K562 (cell line): ENCODE data around the gene ARHGAP9. TPM values are rescaled to one million over a fixed set of nuclear protein-coding genes. Genes with fewer than 3 reads are reported as not detected.
A peak's percentile ranks its signal among the peaks of the same experiment; 100 is the strongest.

Experiments used
- ATAC-seq: fragments of 200-7000 bp; cut with Tn5 transposase; 3 replicates; pipeline ENCODE4 v1.9.1; 2020; ENCODE audit warnings: moderate library complexity
- BruUV-seq: library from RNA; stranded (reverse); fragments of 400-500 nt; replicated peaks from 2 replicates; lab custom pipeline; 2021; lab: Mats Ljungman, UMichigan
- CTCF ChIA-PET: fragments of 300-600 bp; formaldehyde crosslinking; extraction: SDS; loops from one replicate; lab custom pipeline; 2021; ENCODE audit warnings: low intra/inter-chr PET ratio; lab: Yijun Ruan, JAX
- POLR2A ChIA-PET: fragments of 300-600, 350-650 bp; sonication (Branson Sonifier 250); formaldehyde crosslinking; extraction: SDS; loops from one replicate; lab custom pipeline; 2021; ENCODE audit warnings: antibody characterized with exemption, inconsistent platforms; lab: Yijun Ruan, JAX
- DNase-seq, 4 experiments: peaks; one replicate each; pipeline versions ENCODE4 v3.0.0 to v3.0.0-alpha.2; 2011 to 2018; ENCODE audit warnings: low spot score in 3 of 4, mixed read lengths in 3 of 4; ENCODE audit errors: extremely low read depth in 1 of 4
- FAIRE-seq: peaks from 2 replicates; lab custom pipeline; 2011; peaks lifted over from hg19 to GRCh38; lab: Jason Lieb, UNC
- H2AFZ ChIP-seq: 2 replicates; pipeline ENCODE4 v1.6.0; 2011; ENCODE audit warnings: low read depth, low read length, control low read depth, inconsistent platforms
- H3K27ac ChIP-seq: fragments of 200-600 bp; 3 replicates; pipeline ENCODE4 v1.8.0; 2011; ENCODE audit warnings: low read depth, mild to moderate bottlenecking, control low read depth, inconsistent platforms, low read length, moderate library complexity, mixed read lengths; ENCODE audit errors: extremely low read depth
- H3K27me3 ChIP-seq, 2 experiments: fragments of 300-600 bp in 1 of 2; 2 replicates in 1 of 2; 3 replicates in 1 of 2; pipeline versions ENCODE4 v1.6.0 to v1.8.0; 2011; ENCODE audit warnings: inconsistent platforms in 2 of 2, low read length in 2 of 2, mild to moderate bottlenecking in 1 of 2, mixed read lengths in 1 of 2, moderate library complexity in 1 of 2; ENCODE audit not compliant: control insufficient read depth in 2 of 2, insufficient read depth in 2 of 2
- H3K36me3 ChIP-seq: fragments of 300-600 bp; 3 replicates; pipeline ENCODE4 v1.8.0; 2011; ENCODE audit warnings: mild to moderate bottlenecking, low read length, inconsistent platforms; ENCODE audit not compliant: control insufficient read depth, insufficient read depth
- H3K4me1 ChIP-seq, 2 experiments: fragments of 200-600 bp in 1 of 2; replicated peaks in 1 of 2; 2 replicates in 1 of 2; 3 replicates in 1 of 2; pipeline versions ENCODE4 v1.5.1 to v1.8.0; 2011; ENCODE audit warnings: inconsistent platforms in 2 of 2, low read length in 2 of 2, mild to moderate bottlenecking in 1 of 2, mixed read lengths in 1 of 2, moderate library complexity in 1 of 2; ENCODE audit not compliant: control insufficient read depth in 2 of 2, insufficient read depth in 2 of 2
- H3K4me2 ChIP-seq: 2 replicates; pipeline ENCODE4 v1.6.1; 2011; ENCODE audit warnings: low read length, control low read depth, inconsistent platforms, mixed read lengths; ENCODE audit not compliant: insufficient read depth
- H3K4me3 ChIP-seq: fragments of 200-600 bp; sonication (generic), shearing (Covaris generic); 2 replicates; pipeline ENCODE4 v1.5.1; 2016; ENCODE audit warnings: control low read depth, inconsistent platforms
- H3K79me2 ChIP-seq: fragments of 200-600 bp; 3 replicates; pipeline ENCODE4 v1.8.0; 2011; ENCODE audit warnings: low read length, inconsistent platforms; ENCODE audit not compliant: control insufficient read depth, insufficient read depth
- H3K9ac ChIP-seq, 2 experiments: 2 replicates each; pipeline versions ENCODE4 v1.6.0 to v1.6.1; 2011; ENCODE audit warnings: low read depth in 2 of 2, low read length in 2 of 2, control low read depth in 1 of 2, inconsistent platforms in 1 of 2, mild to moderate bottlenecking in 1 of 2, mixed read lengths in 1 of 2; ENCODE audit not compliant: insufficient read depth in 1 of 2
- H3K9me1 ChIP-seq: one replicate; pipeline ENCODE4 v1.6.0; 2011; ENCODE audit warnings: inconsistent platforms, mild to moderate bottlenecking, low read length, moderate library complexity; ENCODE audit not compliant: control insufficient read depth, insufficient read depth
- H3K9me3 ChIP-seq: replicated peaks from 2 replicates; pipeline ENCODE4 v1.5.1; 2011; ENCODE audit warnings: low read depth, low read length, inconsistent platforms; ENCODE audit not compliant: control insufficient read depth, insufficient read depth
- H4K20me1 ChIP-seq: replicated peaks from 2 replicates; pipeline ENCODE4 v1.6.1; 2011; ENCODE audit warnings: low read length, inconsistent platforms, mixed read lengths; ENCODE audit not compliant: control insufficient read depth, insufficient read depth
- CBX3 ChIP-seq, 2 experiments: IDR thresholded peaks; 1 replicate in 1 of 2; 2 replicates in 1 of 2; pipeline ENCODE4 v1.6.1; 2012; ENCODE audit warnings: inconsistent platforms in 2 of 2, low read length in 2 of 2, borderline replicate concordance in 1 of 2, control low read depth in 1 of 2
- HMGN3 ChIP-seq: IDR thresholded peaks from 2 replicates; pipeline ENCODE4 v1.6.1; 2011; ENCODE audit warnings: borderline replicate concordance, low read depth, mild to moderate bottlenecking, mixed read lengths, low read length; ENCODE audit not compliant: insufficient read length; ENCODE audit errors: extremely low read depth
- JUN ChIP-seq, 2 experiments: sonication (generic) in 1 of 2; formaldehyde crosslinking in 1 of 2; IDR thresholded peaks; 2 replicates each; pipeline versions ENCODE4 v1.6.1 to v1.8.0; 2012 to 2022; ENCODE audit warnings: borderline replicate concordance in 2 of 2, mild to moderate bottlenecking in 2 of 2, improper control_type of control experiment in 1 of 2, low read depth in 1 of 2, low read length in 1 of 2, missing genetic modification reagents in 1 of 2
- POLR2H ChIP-seq: IDR thresholded peaks from 2 replicates; pipeline ENCODE4 v1.6.1; 2016; ENCODE audit warnings: missing genetic modification characterization, low read depth, mild to moderate bottlenecking, control low read depth, missing compliant biosample characterization, moderate library complexity
- SMAD2 ChIP-seq: fragments of 150-350 bp; IDR thresholded peaks from 2 replicates; pipeline ENCODE4 v1.6.1; 2014; ENCODE audit warnings: low read depth, mild to moderate bottlenecking, low read length
- SMARCA4 ChIP-seq: fragments of 450-650 bp; IDR thresholded peaks from 2 replicates; pipeline ENCODE4 v1.6.1; 2016
- SRSF7 ChIP-seq: fragments of 200-400 bp; formaldehyde crosslinking; optimal IDR thresholded peaks from 2 replicates; pipeline ENCODE3; 2017; ENCODE audit warnings: mild to moderate bottlenecking, low read depth, low read length
- XRCC3 ChIP-seq: fragments of 450-650 bp; IDR thresholded peaks from 2 replicates; pipeline ENCODE4 v1.6.1; 2017; ENCODE audit warnings: mild to moderate bottlenecking, moderate library complexity
- ZBTB1 ChIP-seq: sonication (generic); formaldehyde crosslinking; IDR thresholded peaks from 2 replicates; pipeline ENCODE4 v1.8.1; 2023; ENCODE audit warnings: missing genetic modification reagents, low read depth, mild to moderate bottlenecking, borderline replicate concordance
- ZNF175 ChIP-seq: fragments of 200-800 bp; sonication (Bioruptor generic); IDR thresholded peaks from 2 replicates; pipeline ENCODE4 v1.6.1; 2016; ENCODE audit warnings: low read depth, mild to moderate bottlenecking, missing genetic modification characterization, missing compliant biosample characterization
- ZNF3 ChIP-seq: fragments of 250-450 bp; sonication (Bioruptor Pico); IDR thresholded peaks from 2 replicates; pipeline ENCODE4 v1.5.0; 2021; ENCODE audit warnings: mild to moderate bottlenecking, moderate library complexity
- ZNF644 ChIP-seq: fragments of 200-800 bp; sonication (Bioruptor generic); IDR thresholded peaks from 2 replicates; pipeline ENCODE4 v1.6.1; 2016; ENCODE audit warnings: low read depth, missing genetic modification characterization, missing compliant biosample characterization
- ZNF699 ChIP-seq: fragments of 250-450 bp; sonication (Bioruptor Pico); IDR thresholded peaks from 2 replicates; pipeline ENCODE4 v1.8.0; 2021; ENCODE audit warnings: mild to moderate bottlenecking, moderate library complexity; ENCODE audit not compliant: insufficient replicate concordance
- ZNF764 ChIP-seq: fragments of 250-450 bp; sonication (Bioruptor Pico); IDR thresholded peaks from 2 replicates; pipeline ENCODE4 v1.4.0; 2020; ENCODE audit warnings: low read depth, mild to moderate bottlenecking, moderate library complexity
- WGBS: fragments of 100-300 bp; shearing (Covaris generic); methylation state at CpG from one replicate; pipeline ENCODE4 v1.1.6; 2016; ENCODE audit warnings: low coverage, mixed read lengths; ENCODE audit not compliant: insufficient coverage; ENCODE audit errors: missing lambda C conversion rate; 5-methylcytosine and 5-hydroxymethylcytosine counted together
- in situ Hi-C: fragments of 300-500 bp; cut with MboI; formaldehyde crosslinking; loops from 4 replicates; pipeline ENCODE4 v1.15.0; 2018; ENCODE audit warnings: inconsistent platforms, mixed read lengths
- intact Hi-C: fragments of 100-400 bp; cut with micrococcal nuclease; formaldehyde crosslinking; loops from 2 replicates; pipeline ENCODE4 v1.14.2; 2022
- polyA plus RNA-seq, 8 experiments: library from polyadenylated mRNA; depleted of rRNA in 4 of 8; stranded (reverse) in 5 of 8; unstranded in 3 of 8; fragments of >200 nt; fragmentation: Nextera tagmentation in 2 of 8; fragmentation: Illumina TruSeq in 1 of 8; extraction: Ambion mirVana in 2 of 8; extraction: Trizol in 1 of 8; gene quantifications; 2 replicates each; pipeline versions ENCODE4 v1.2.1 to v1.2.3, GENCODE V29; 2011 to 2014; ENCODE audit warnings: inconsistent platforms in 1 of 8, missing spikeins in 1 of 8
- total RNA-seq, 7 experiments: library from RNA; depleted of rRNA in 6 of 7; stranded (reverse); fragments of >200 nt in 6 of 7; fragmentation: Illumina TruSeq in 2 of 7; extraction: Trizol in 2 of 7; gene quantifications; 2 replicates each; pipeline versions ENCODE4 v1.2.1 to v1.2.3, GENCODE V29; 2011 to 2021; ENCODE audit warnings: low replicate concordance in 1 of 7
- TF ChIP-seq, protein P1 (sequence below): fragments of 250-450 bp; sonication (Bioruptor Pico); IDR thresholded peaks from 2 replicates; pipeline ENCODE4 v1.5.0; 2021; ENCODE audit warnings: mild to moderate bottlenecking, borderline replicate concordance
- TF ChIP-seq, protein P2 (sequence below), 2 experiments: fragments of 450-650 bp in 1 of 2; sonication (generic) in 1 of 2; formaldehyde crosslinking; conservative IDR thresholded peaks; 2 replicates each; pipeline versions ENCODE4 v1.4.0 to v1.8.1; 2020 to 2022; ENCODE audit warnings: mild to moderate bottlenecking in 1 of 2, missing genetic modification reagents in 1 of 2

Gene ARHGAP9
- total and polyA plus RNA-seq, 9 of the 15 experiments (the other 6 are each of a cell fraction or from before 2014, with no cell fraction given), result 1.5 to 10.2 (median 5.1) TPM

DNA sequence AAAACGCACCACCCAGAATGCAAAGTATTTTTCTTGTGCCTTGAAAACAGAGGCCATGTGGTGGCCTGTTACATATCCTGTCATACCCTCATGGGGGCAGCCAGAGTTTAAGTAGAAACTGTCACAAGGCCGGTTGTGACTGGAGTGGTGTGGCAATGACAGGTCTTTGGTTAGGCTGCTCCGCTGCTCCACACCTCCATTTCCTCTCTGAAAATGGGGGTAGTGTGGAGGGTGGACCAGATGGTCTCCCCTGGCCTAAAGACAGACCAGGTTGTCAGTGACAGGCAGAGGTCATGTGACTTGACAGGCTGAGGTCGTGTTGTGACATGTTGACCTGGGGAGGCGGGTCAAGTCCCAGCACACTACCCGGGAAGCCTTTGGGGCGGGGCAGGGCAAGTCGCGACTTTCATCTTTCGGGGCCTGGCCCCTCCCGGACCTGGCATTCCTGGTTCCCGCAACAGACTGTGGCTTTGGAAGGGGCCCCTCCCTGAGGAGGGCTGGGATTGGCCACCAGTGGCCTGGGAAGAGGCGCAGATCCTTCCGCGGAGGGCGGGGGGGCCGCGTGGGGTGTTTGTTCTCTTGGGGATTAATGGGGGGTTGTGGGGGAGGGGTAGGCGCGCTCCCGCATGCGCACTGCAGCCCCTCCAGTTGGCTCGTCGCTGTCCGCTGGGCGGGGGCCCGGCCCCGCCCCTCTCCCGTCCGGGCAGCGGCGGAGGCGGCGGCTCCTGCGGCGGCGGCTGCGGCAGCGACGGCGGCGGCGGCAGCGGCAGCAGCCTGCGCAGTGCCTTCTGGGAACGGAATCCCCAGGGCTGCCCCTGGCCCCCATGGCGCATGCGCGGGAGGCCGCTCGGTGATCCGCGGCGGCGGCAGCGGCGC is 42.6 kb upstream of the ARHGAP9 start, which contains the start of gene MBD6:
Gene MBD6, plus strand, starts transcription at position 814 of the 876 bp plus-strand sequence. CDS start 1,480 bp downstream, outside the sequence.
- Histone ChIP-seq H3K36me3 (peaks cover 60% of the 10 kb centered on the region), H3K9ac (peak within 1 kb of the TSS; percentile 94 to 97), H3K27me3 (no peaks in the 10 kb centered on the region), H3K9me1 (peaks cover 2% of the 10 kb centered on the region), H3K27ac (peak within 1 kb of the TSS; percentile 97), H2AFZ (peak within 1 kb of the TSS; percentile 93), H3K4me3 (peak within 1 kb of the TSS; percentile 77), H3K4me1 (peaks cover 43 to 47% of the 10 kb centered on the region in 2 experiments), H4K20me1 (peaks cover 29% of the 10 kb centered on the region), H3K79me2 (peaks cover 58% of the 10 kb centered on the region), H3K4me2 (peak within 1 kb of the TSS; percentile 91), H3K9me3 (no peaks in the 10 kb centered on the region)
- peak; percentile 27 for ATAC-seq
- no TSS peak for BruUV-seq
- peak in 2 of 4 experiments; percentile 95 to 96 for DNase-seq
- WGBS, result 0% methylated on average over 21 of the region's 57 CpGs
- CTCF ChIA-PET, result interaction anchor here (0.7 kb wide), 1 partner anchor 11 kb away, joined by 3 read pairs; no protein-coding TSS in a partner anchor
- intact Hi-C loops, result loop anchor here (1.0 to 5.0 kb wide), 5 partner anchors 25 to 215 kb away; partner anchors contain the start of genes AGAP2, DCTN2 and MARS1
- peak; percentile 93 for FAIRE-seq
- POLR2A ChIA-PET, result interaction anchor here (10.8 kb wide), 1 partner anchor 17 kb away, joined by 225 read pairs; no protein-coding TSS in a partner anchor
- in situ Hi-C loops, result no loop called here
- no peak for TF ChIP-seq JUN (IDR thresholded peaks at IDR 0.05; ENCODE audit: borderline replicate concordance, low read depth, low read length)
- TF ChIP-seq JUN (CRISPR knock-in tag; IDR thresholded peaks at IDR 0.05; ENCODE audit: borderline replicate concordance), result 0 out of 2 replicates have a peak, but pooled peaks have one; percentile 52
- TF ChIP-seq HMGN3, result peak; percentile 44
- TF ChIP-seq SRSF7, result no peak
- TF ChIP-seq SMARCA4, result no peak; the same call in none of the 2 replicates
- peak; percentile 41; the same call in 1 of the 2 replicates for TF ChIP-seq ZNF644 (tag)
- no peak for TF ChIP-seq XRCC3
- peak; percentile 50 for TF ChIP-seq POLR2H (tag)
- TF ChIP-seq CBX3 (IDR thresholded peaks at IDR 0.05; ENCODE audit: borderline replicate concordance in 1 of 2, low read length in 2 of 2), result peak in 1 of 2 experiments; percentile 72; a peak in 1 of 3 replicates
- TF ChIP-seq SMAD2, result no peak
- peak; percentile 99 for TF ChIP-seq ZBTB1 (CRISPR knock-in tag)
- no peak; the same call in 1 of the 2 replicates for TF ChIP-seq ZNF175
- TF ChIP-seq ZNF699 (CRISPR knock-in tag), result no peak
- no peak for TF ChIP-seq ZNF764 (CRISPR knock-in tag)
- TF ChIP-seq, protein P1, sequence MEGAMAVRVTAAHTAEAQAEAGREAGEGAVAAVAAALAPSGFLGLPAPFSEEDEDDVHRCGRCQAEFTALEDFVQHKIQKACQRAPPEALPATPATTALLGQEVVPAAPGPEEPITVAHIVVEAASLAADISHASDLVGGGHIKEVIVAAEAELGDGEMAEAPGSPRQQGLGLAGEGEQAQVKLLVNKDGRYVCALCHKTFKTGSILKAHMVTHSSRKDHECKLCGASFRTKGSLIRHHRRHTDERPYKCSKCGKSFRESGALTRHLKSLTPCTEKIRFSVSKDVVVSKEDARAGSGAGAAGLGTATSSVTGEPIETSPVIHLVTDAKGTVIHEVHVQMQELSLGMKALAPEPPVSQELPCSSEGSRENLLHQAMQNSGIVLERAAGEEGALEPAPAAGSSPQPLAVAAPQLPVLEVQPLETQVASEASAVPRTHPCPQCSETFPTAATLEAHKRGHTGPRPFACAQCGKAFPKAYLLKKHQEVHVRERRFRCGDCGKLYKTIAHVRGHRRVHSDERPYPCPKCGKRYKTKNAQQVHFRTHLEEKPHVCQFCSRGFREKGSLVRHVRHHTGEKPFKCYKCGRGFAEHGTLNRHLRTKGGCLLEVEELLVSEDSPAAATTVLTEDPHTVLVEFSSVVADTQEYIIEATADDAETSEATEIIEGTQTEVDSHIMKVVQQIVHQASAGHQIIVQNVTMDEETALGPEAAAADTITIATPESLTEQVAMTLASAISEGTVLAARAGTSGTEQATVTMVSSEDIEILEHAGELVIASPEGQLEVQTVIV, result no peak
- no peak for TF ChIP-seq ZNF3 (CRISPR knock-in tag)
- TF ChIP-seq, protein P2, sequence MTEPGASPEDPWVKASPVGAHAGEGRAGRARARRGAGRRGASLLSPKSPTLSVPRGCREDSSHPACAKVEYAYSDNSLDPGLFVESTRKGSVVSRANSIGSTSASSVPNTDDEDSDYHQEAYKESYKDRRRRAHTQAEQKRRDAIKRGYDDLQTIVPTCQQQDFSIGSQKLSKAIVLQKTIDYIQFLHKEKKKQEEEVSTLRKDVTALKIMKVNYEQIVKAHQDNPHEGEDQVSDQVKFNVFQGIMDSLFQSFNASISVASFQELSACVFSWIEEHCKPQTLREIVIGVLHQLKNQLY (CRISPR knock-in tag; conservative IDR thresholded peaks at IDR 0.05), result peak in 1 of 2 experiments; percentile 7; a peak in 1 of 4 replicates
